GM21529 (cell line): ENCODE results near the gene PYCR2.

Source experiments
- ATAC-seq: cut with Tn5 transposase; IDR thresholded peaks from one replicate; pipeline ENCODE4 v1.9.1; 2021; ENCODE audit not compliant: unreplicated experiment

The PYCR2 gene

DNA sequence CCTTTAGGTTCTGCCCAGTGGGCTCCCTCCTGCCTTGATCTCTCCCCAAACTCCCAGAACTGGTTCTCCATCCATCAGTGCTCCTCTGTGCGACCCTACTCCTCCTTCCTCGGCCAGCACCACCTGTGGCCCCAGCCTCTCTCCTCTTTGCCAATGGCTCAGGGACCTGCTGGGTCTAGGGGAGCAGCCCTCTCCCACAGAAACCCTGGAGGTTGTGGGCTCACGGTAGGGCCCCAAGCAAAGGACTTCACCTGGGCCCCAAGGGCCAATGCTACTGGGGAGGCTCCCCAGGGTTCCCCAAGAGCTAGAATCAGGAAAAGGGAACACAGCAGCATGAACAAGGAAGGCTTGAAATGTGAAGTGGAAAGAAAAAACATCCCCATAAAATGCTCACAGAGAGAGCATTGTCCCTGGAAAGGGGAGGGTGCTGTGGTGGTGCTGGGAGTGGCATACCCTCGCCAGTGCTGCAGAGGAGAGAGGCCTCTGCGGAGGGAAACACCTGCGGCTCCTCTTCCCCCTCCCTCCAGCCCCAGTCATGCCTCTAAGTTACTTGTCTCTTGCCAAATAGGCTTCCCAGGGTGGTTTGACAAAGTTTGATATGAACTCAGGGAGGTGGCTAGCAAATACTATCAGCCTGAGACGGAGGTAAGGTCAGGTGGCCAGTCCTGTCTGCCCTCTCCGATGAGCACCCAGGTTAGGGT is 44.4 kb downstream of the PYCR2 start:
- no peak for ATAC-seq

DNA sequence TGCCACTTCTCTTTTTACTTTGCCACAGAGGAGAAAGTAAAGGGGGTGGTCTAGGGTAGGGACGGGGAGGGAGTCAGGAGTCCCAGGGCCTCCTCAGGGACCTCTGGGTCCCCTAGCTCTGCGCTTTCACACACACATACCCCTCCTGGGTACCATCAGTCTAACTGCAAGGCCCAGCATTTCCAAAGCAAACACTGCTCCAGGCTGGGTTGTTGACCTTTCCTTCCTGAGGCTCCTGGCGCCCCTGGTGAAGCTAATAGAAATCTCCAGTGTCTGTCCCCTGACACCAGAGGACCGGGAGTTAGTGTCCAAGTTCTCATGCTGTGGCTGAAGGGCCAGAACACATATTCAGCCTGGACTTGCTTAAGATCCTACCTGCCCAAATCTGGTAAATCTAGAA is 45.8 kb downstream of the PYCR2 start:
- ATAC-seq = no peak

DNA sequence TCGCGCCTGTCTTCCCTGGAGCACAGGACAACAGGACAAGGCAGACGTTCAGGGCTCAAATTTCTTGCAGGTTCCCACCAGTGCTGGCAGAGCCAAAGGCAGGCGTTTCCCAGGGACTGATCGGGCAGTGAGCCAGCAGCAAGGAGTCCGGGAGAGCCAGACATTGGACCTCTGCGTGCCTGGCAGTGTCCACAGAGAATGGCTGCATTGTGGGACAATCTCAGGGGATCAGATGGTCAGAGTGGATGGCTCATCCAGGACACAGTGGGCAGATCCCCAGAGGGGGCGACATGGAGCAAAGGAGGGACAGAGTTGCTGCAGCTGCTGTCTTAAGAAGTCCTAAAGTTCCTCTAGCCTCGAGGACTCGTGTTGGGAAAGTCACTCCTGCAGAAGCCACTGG is 46.5 kb downstream of the PYCR2 start:
- no peak for ATAC-seq

DNA sequence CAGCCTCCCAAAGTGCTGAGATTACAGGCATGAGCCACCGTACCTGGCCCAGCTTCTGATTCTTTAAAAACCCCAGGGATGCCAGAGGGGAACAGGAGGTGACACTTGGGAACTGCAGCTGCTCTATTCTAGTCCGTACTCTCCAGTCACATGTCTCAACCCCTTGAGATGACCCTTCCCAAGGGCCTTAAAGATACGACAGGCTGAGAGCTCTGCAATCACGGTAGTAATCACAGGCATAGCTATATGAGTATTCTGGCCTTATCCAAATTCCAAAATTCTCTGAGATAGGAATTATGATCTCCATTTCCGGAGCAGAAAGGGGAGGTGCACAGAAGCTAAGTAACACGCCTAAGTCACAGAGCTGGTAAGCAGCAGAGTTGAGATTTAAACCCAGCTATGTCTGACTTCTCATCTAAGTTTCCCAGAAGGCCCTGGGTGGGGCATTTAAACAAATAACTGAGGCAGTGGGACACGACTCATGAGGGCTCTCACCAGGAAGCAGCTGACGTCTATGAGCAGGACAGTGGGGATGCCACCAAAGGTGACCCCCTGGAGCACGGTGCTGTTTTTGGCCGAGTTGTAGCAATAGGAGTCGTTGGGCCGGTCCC is 47.0 kb downstream of the PYCR2 start:
- no peak for ATAC-seq

DNA sequence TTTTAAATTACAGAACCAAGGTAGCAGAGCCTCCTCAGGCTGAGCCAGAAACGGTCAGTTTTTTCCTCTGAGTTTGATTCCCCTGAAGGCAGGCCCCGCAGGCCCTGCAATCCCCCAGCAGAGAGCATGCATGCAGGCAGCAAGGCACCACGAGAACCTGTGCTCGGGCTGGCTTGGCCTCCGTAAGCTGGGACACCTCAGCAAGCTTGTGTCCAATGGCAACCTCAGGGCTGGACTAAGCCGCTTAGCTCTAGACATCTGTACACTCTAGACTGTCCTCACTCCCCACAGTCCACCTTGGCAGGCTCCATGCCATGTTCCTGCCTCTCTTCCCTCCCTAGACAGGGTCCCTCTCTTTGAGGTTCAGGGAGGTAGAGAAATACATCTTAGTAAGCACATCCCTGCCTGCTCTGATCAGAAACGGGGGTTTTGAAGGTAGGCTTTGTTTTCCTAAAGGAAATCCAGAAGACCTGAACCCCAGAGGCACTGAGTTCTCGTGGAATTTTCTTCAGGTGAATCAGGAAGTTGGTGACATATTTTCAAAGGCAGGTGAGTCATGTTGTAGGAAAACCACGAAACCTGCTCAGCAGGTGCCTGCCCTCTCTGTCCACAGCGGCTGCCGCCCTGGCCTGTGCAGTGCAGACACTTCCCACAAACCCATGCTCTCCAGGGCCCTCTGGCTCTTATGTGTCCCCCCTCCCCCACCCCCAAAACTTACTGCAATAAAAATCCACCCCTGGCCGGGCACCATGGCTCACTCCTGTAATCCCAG is 48.8 kb downstream of the PYCR2 start:
- no peak for ATAC-seq

DNA sequence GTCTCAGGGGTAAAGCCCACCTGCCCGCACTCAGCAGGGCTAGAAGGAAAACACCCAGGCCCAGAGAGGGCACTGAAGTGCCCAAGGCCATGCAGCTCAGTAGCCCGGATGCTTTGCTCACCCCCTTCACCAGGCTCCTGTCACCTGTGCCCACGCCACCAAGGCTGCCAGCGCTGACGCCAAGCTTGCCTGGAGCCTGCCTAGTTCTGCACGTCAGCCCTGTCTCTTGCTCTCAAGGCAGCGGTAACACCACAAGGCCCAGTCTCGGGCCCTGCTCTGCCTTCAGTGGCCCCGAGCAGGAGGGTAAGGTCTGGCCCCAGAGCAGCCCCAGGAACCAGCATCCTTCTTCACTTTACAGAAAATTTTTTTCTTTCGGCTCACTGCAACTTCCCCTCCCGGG is 49.6 kb downstream of the PYCR2 start:
- ATAC-seq = no peak

DNA sequence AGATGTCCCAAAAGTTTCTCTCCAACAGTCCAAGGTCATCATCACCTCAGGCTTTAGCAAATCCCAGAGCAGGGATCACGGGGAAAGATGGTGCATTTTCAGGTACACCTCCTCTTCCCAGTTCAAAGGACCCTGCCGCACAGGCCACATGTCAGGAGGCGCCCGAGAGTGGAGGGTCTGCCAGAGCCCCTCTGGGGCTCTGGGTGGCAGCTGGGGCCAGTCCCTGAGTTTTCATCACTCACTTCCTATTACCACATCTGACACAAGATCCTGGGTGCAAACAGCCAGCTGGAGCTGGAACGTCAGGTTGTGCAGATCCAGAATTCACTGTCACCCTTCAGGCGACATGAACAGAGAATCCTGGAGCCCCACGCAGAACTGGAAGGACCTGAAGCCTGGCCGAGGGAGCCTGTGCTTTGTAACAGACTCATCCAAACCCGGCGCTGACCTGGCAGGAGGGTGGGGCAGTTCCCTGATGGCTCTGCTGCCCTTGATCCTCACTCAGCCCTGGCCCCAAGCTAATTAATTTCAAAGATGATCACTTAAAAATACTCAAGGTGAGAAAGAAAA is 50.7 kb downstream of the PYCR2 start:
- no peak for ATAC-seq

DNA sequence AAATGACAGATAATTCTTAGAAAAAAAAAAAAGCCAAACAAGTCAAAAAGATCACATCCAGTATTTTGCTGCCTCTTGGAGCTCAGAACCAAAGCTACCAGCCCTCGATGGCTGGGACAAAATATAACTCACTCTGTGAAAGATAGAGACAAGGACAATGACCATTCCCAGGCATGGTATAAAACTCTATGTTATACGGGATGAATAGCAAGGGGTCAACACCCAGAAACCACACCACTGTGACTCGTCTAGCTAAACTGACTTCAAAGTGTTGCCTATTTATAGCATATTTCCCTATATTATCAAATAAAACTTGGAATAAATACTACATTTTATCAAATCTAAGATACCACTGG is 52.0 kb downstream of the PYCR2 start:
- no peak for ATAC-seq

DNA sequence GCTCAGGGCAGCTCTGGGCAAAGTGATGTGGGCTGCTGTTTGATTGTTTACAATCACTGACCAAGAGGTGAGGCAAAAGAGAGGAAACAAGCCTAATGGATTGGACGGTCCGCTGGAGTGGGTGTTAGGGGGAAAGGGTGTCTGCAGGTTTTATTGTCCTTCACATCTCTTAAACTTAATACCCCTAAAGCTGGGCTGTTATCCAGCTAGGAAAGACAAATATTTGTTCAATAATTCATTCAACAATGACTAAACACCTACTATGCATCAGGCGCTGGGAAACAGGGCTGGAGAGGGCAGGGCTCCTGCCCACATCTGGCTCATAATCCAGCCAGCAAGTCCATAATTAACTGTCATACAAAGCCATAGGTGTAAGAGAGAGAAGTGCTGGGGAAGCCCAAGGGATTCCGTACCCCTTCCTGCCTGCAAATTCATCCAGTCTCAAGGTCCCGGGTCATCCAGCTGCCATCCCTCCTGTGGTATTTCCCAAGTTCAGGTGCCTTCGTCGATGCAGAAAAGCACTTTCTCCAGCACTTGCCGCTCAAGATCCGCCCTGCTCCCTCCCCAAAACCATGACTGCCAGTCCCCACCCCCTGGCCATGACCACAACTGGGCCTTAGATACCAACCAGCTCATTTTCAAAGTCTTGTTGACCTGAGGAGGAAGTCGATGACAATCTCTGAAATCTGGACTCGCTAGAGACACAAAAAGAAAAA is 52.5 kb downstream of the PYCR2 start:
- no peak for ATAC-seq

DNA sequence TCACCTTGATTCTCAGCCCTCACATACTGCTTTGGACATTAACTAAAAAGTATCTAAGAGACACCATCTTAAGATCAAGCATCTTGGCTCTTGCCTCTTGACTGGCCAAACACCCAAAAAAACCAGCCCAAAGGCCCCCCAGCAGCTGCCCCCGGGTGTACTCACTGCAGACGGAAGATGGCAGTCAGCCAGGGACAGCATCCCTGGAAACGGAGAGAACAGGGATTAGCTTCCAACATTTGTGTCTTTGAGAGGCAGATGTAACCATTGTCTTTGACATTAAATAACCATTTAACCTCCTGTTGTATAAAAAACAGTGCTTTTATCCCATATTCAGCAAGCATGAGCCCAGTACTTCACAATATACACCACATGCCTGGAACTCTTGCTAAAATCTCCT is 53.1 kb downstream of the PYCR2 start:
- no peak for ATAC-seq
